HepG2 (cell line): ENCODE results near the gene ZFPM1. TPM values are rescaled to one million over a fixed set of nuclear protein-coding genes. Genes with fewer than 3 reads are reported as not detected.
A peak's percentile ranks its signal among the peaks of the same experiment; 100 is the strongest.

ENCODE experiments used
- CAMTA2 ChIP-seq: sonication (generic); formaldehyde crosslinking; IDR thresholded peaks from 2 replicates; pipeline ENCODE4 v1.4.0; 2020; ENCODE audit warnings: mild to moderate bottlenecking, missing genetic modification reagents, borderline replicate concordance
- CC2D1A ChIP-seq: sonication (generic); formaldehyde crosslinking; IDR thresholded peaks from 2 replicates; pipeline ENCODE4 v1.8.1; 2023; ENCODE audit warnings: mild to moderate bottlenecking, missing genetic modification reagents
- HOXD1 ChIP-seq: sonication (generic); formaldehyde crosslinking; IDR thresholded peaks from 2 replicates; pipeline ENCODE4 v1.5.0; 2020; ENCODE audit warnings: missing genetic modification reagents
- IRX3 ChIP-seq: sonication (generic); formaldehyde crosslinking; IDR thresholded peaks from 2 replicates; pipeline ENCODE4 v1.8.1; 2023; ENCODE audit warnings: mild to moderate bottlenecking, low read depth, missing genetic modification reagents, borderline replicate concordance
- PCBP1 ChIP-seq: fragments of 200-400 bp; formaldehyde crosslinking; IDR thresholded peaks from 2 replicates; pipeline ENCODE4 v1.6.1; 2017; ENCODE audit warnings: mild to moderate bottlenecking, low read depth, low read length, borderline replicate concordance
- SOX5 ChIP-seq: IDR thresholded peaks from 2 replicates; pipeline ENCODE4 v1.6.1; 2016; ENCODE audit warnings: borderline replicate concordance
- THAP9 ChIP-seq: sonication (generic); formaldehyde crosslinking; IDR thresholded peaks from 2 replicates; pipeline ENCODE4; 2020; ENCODE audit warnings: missing genetic modification reagents, mild to moderate bottlenecking, borderline replicate concordance
- ZC3H4 ChIP-seq: sonication (generic); formaldehyde crosslinking; IDR thresholded peaks from 2 replicates; pipeline ENCODE4 v1.4.0; 2020; ENCODE audit warnings: missing genetic modification reagents, borderline replicate concordance
- ZMAT5 ChIP-seq: sonication (generic); formaldehyde crosslinking; IDR thresholded peaks from 2 replicates; pipeline ENCODE4 v1.5.0; 2020; ENCODE audit warnings: mild to moderate bottlenecking, low read depth, missing genetic modification reagents, borderline replicate concordance
- ZNF3 ChIP-seq: IDR thresholded peaks from 2 replicates; pipeline ENCODE4 v1.7.0; 2017; ENCODE audit warnings: inconsistent platforms
- ZNF672 ChIP-seq: sonication (generic); formaldehyde crosslinking; IDR thresholded peaks from 2 replicates; pipeline ENCODE4 v1.8.1; 2022; ENCODE audit warnings: missing genetic modification reagents
- ZNF75D ChIP-seq: sonication (generic); formaldehyde crosslinking; IDR thresholded peaks from 2 replicates; pipeline ENCODE4 v1.8.1; 2023; ENCODE audit warnings: missing genetic modification reagents, mild to moderate bottlenecking, borderline replicate concordance
- ZNF784 ChIP-seq: sonication (generic); formaldehyde crosslinking; IDR thresholded peaks from 2 replicates; pipeline ENCODE4 v1.5.1; 2020; ENCODE audit warnings: missing genetic modification reagents, mild to moderate bottlenecking, borderline replicate concordance
- polyA plus RNA-seq, 8 experiments: library from polyadenylated mRNA; depleted of rRNA in 3 of 8; stranded (reverse) in 7 of 8; unstranded in 1 of 8; fragments of >200 nt; fragmentation: Illumina TruSeq in 4 of 8; extraction: Trizol in 4 of 8; gene quantifications; 2 replicates each; pipeline versions ENCODE4 v1.2.1 to v1.2.3, GENCODE V29; 2011 to 2016; ENCODE audit warnings: low read depth in 4 of 8, missing spikeins in 1 of 8, mixed read lengths in 1 of 8; ENCODE audit not compliant: insufficient read depth in 1 of 8
- total RNA-seq, 5 experiments: library from RNA; depleted of rRNA; stranded (reverse); fragments of >200 nt; fragmentation: Illumina TruSeq; extraction: Trizol; gene quantifications; 2 replicates each; pipeline ENCODE4 v1.2.3, GENCODE V29; 2016; ENCODE audit warnings: low read depth in 1 of 5
- TF ChIP-seq, protein P1 (sequence below): sonication (generic); formaldehyde crosslinking; IDR thresholded peaks from 2 replicates; pipeline ENCODE4 v1.8.1; 2022; ENCODE audit warnings: mild to moderate bottlenecking, missing genetic modification reagents
- TF ChIP-seq, protein P2 (sequence below), 2 experiments: fragments of 450-650 bp in 1 of 2; sonication (generic) in 1 of 2; formaldehyde crosslinking; IDR thresholded peaks; 2 replicates each; pipeline versions ENCODE4 v1.5.0 to v1.8.0; 2020 to 2022; ENCODE audit warnings: mild to moderate bottlenecking in 1 of 2, missing genetic modification reagents in 1 of 2
- TF ChIP-seq, protein P3 (sequence below): sonication (generic); formaldehyde crosslinking; IDR thresholded peaks from 2 replicates; pipeline ENCODE4 v1.5.0; 2020; ENCODE audit warnings: mild to moderate bottlenecking, missing genetic modification reagents
- TF ChIP-seq, protein P4 (sequence below): sonication (generic); formaldehyde crosslinking; IDR thresholded peaks from 2 replicates; pipeline ENCODE4 v1.4.0; 2020; ENCODE audit warnings: missing genetic modification reagents

Gene ZFPM1
- total and polyA plus RNA-seq, 2 of the 13 experiments (the other 11 are each of a cell fraction or from before 2014, with no cell fraction given) = 1.3 to 3.8 TPM

GRCh38 chr16:88452482-88453216, 431 bp upstream of the ZFPM1 start (continued):
- TF ChIP-seq, protein P1, sequence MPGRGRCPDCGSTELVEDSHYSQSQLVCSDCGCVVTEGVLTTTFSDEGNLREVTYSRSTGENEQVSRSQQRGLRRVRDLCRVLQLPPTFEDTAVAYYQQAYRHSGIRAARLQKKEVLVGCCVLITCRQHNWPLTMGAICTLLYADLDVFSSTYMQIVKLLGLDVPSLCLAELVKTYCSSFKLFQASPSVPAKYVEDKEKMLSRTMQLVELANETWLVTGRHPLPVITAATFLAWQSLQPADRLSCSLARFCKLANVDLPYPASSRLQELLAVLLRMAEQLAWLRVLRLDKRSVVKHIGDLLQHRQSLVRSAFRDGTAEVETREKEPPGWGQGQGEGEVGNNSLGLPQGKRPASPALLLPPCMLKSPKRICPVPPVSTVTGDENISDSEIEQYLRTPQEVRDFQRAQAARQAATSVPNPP (CRISPR knock-in tag) = peak; percentile 79; the same call in 1 of the 2 replicates
- TF ChIP-seq ZNF784 (0 out of 2 replicates have a peak, but pooled peaks have one; percentile 67), ZNF75D (no peak), CC2D1A (CRISPR knock-in tag) (no peak), ZNF3 (CRISPR knock-in tag) (no peak), PCBP1 (no peak; the same call in 1 of the 2 replicates), THAP9 (CRISPR knock-in tag) (peak; percentile 75; the same call in 1 of the 2 replicates), HOXD1 (CRISPR knock-in tag) (peak; percentile 74; the same call in 1 of the 2 replicates), ZMAT5 (CRISPR knock-in tag) (no peak), SOX5 (CRISPR knock-in tag) (no peak), ZC3H4 (CRISPR knock-in tag) (no peak), CAMTA2 (CRISPR knock-in tag) (no peak; the same call in 1 of the 2 replicates), ZNF672 (0 out of 2 replicates have a peak, but pooled peaks have one; percentile 58), IRX3 (0 out of 2 replicates have a peak, but pooled peaks have one; percentile 84)
- TF ChIP-seq, protein P2, sequence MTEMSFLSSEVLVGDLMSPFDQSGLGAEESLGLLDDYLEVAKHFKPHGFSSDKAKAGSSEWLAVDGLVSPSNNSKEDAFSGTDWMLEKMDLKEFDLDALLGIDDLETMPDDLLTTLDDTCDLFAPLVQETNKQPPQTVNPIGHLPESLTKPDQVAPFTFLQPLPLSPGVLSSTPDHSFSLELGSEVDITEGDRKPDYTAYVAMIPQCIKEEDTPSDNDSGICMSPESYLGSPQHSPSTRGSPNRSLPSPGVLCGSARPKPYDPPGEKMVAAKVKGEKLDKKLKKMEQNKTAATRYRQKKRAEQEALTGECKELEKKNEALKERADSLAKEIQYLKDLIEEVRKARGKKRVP (CRISPR knock-in tag; IDR thresholded peaks at IDR 0.05) = no peak
- TF ChIP-seq, protein P3, sequence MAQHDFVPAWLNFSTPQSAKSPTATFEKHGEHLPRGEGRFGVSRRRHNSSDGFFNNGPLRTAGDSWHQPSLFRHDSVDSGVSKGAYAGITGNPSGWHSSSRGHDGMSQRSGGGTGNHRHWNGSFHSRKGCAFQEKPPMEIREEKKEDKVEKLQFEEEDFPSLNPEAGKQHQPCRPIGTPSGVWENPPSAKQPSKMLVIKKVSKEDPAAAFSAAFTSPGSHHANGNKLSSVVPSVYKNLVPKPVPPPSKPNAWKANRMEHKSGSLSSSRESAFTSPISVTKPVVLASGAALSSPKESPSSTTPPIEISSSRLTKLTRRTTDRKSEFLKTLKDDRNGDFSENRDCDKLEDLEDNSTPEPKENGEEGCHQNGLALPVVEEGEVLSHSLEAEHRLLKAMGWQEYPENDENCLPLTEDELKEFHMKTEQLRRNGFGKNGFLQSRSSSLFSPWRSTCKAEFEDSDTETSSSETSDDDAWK (CRISPR knock-in tag) = no peak
- TF ChIP-seq, protein P4, sequence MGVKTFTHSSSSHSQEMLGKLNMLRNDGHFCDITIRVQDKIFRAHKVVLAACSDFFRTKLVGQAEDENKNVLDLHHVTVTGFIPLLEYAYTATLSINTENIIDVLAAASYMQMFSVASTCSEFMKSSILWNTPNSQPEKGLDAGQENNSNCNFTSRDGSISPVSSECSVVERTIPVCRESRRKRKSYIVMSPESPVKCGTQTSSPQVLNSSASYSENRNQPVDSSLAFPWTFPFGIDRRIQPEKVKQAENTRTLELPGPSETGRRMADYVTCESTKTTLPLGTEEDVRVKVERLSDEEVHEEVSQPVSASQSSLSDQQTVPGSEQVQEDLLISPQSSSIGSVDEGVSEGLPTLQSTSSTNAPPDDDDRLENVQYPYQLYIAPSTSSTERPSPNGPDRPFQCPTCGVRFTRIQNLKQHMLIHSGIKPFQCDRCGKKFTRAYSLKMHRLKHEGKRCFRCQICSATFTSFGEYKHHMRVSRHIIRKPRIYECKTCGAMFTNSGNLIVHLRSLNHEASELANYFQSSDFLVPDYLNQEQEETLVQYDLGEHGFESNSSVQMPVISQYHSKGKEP (CRISPR knock-in tag) = no peak
